Measurements from ENCODE around the gene MNT. TPM values are rescaled to one million over a fixed set of nuclear protein-coding genes. Genes with fewer than 3 reads are reported as not detected.

The MNT gene
- total and polyA plus RNA-seq, 2 experiments from 2014 or later = 5.7 to 6.4 TPM

DNA sequence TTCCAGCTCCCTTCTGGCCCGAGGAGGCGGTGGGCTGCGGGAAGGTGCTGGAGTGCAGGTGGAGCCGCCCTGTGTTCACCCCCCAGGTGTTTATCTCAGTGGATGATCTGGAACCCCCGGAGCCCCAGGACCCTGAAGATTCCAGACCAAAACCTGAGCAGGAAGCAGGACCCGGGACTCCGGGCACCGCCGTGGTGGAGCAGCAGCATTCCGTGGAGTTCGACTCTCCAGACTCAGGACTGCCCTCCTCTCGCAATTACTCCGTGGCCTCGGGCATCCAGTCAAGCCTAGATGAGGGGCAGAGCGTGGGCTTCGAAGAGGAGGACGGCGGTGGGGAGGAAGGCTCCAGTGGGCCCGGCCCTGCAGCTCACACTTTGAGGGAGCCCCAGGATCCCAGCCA is 25.5 kb downstream of the MNT start (continued):
- TF ChIP-seq, protein P1, sequence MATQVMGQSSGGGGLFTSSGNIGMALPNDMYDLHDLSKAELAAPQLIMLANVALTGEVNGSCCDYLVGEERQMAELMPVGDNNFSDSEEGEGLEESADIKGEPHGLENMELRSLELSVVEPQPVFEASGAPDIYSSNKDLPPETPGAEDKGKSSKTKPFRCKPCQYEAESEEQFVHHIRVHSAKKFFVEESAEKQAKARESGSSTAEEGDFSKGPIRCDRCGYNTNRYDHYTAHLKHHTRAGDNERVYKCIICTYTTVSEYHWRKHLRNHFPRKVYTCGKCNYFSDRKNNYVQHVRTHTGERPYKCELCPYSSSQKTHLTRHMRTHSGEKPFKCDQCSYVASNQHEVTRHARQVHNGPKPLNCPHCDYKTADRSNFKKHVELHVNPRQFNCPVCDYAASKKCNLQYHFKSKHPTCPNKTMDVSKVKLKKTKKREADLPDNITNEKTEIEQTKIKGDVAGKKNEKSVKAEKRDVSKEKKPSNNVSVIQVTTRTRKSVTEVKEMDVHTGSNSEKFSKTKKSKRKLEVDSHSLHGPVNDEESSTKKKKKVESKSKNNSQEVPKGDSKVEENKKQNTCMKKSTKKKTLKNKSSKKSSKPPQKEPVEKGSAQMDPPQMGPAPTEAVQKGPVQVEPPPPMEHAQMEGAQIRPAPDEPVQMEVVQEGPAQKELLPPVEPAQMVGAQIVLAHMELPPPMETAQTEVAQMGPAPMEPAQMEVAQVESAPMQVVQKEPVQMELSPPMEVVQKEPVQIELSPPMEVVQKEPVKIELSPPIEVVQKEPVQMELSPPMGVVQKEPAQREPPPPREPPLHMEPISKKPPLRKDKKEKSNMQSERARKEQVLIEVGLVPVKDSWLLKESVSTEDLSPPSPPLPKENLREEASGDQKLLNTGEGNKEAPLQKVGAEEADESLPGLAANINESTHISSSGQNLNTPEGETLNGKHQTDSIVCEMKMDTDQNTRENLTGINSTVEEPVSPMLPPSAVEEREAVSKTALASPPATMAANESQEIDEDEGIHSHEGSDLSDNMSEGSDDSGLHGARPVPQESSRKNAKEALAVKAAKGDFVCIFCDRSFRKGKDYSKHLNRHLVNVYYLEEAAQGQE (IDR thresholded peaks at IDR 0.05; ENCODE audit: unreplicated experiment) = no peak
- TF ChIP-seq CTCF (conservative IDR thresholded peaks at IDR 0.05; ENCODE audit: low read depth in 2 of 2) = no peak

DNA sequence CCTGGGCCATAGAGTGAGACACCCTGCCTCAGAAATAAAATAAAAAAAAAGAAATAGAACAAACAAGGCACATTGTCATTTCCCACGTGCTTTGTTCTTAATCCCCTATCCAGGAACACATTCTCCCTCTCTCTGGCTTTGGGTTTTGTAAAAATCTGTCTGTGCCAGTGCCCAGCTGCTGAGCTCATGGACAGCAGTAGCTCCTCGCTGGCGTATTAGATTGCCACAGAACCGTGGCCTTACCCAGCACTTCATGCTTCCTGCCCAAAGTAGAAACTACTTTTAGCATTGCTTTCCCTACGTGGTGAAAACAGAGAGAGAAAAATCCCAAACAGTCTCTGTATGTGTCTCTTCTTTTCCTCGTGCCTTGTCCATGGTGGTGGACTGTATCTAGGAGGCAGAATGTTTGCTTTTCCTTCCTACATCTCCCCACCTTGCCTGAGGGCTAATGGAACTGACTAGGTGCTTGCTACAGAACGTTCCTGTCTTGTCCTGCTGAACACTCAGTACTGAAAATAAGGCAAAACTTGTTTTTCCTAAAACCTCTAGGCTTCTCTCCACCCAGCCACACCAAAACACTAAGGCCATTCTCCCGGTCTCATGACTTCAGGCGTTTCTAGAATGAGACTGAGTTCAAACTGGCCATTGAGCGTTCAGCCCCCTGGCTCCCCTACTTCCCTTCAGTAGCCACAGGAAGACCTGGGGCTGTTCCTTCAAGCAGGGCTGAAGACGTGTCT is 26.1 kb downstream of the MNT start:
- H3K27me3 ChIP-seq (ENCODE audit: insufficient read depth) = no peaks in the 10 kb centered on the region
- peaks cover 11% of the 10 kb centered on the region for H3K4me1 Mint-ChIP-seq
- H4K20me1 ChIP-seq (replicated peaks; ENCODE audit: insufficient read depth) = no peaks in the 10 kb centered on the region; the same call in 1 of the 2 replicates
- 0 out of 2 replicates have a peak, but pooled peaks cover 3% of the 10 kb centered on the region for H3F3A ChIP-seq (replicated peaks; ENCODE audit: low read depth)
- H3K4me3 Mint-ChIP-seq = no peak overlapping the region
- no peaks in the 10 kb centered on the region for H3K36me3 ChIP-seq (ENCODE audit: insufficient read depth)
- no peak overlapping the region for H3K4me3 ChIP-seq
- DNase-seq (ENCODE audit: low spot score) = no peak
- H3K4me2 ChIP-seq = no peak overlapping the region
- H3K9me2 ChIP-seq (ENCODE audit: insufficient read depth) = no peaks in the 10 kb centered on the region
- no peak overlapping the region for H2AFZ ChIP-seq
- no peaks in the 10 kb centered on the region for H3K9me3 Mint-ChIP-seq
- H3K36me3 Mint-ChIP-seq (ENCODE audit: low read depth) = peaks cover 32% of the 10 kb centered on the region
- no peak overlapping the region for H3K27ac ChIP-seq (ENCODE audit: low read depth)
- H3K4me1 ChIP-seq (ENCODE audit: insufficient read depth) = no peaks in the 10 kb centered on the region
- H3K27ac Mint-ChIP-seq = no peak overlapping the region; the same call in 1 of the 2 replicates
- H3K27me3 Mint-ChIP-seq (ENCODE audit: insufficient read depth, low read depth, poor library complexity) = peaks cover 16% of the 10 kb centered on the region
- H3K79me2 ChIP-seq (replicated peaks; ENCODE audit: insufficient read depth) = no peaks in the 10 kb centered on the region
- no peak for ATAC-seq
- TF ChIP-seq CTCF (conservative IDR thresholded peaks at IDR 0.05; ENCODE audit: low read depth in 2 of 2) (no peak), EZH2 (IDR thresholded peaks at IDR 0.05; ENCODE audit: low read depth, unreplicated experiment) (no peak), ZNF114 (CRISPR knock-in tag; IDR thresholded peaks at IDR 0.05) (no peak), ETS1 (IDR thresholded peaks at IDR 0.05) (no peak), STAT1 (IDR thresholded peaks at IDR 0.05; ENCODE audit: unreplicated experiment) (no peak), JUNB (IDR thresholded peaks at IDR 0.05; ENCODE audit: unreplicated experiment) (no peak), ZNF331 (CRISPR knock-in tag; IDR thresholded peaks at IDR 0.05; ENCODE audit: low read depth) (no peak)
- TF ChIP-seq, protein P1 (IDR thresholded peaks at IDR 0.05; ENCODE audit: unreplicated experiment) = no peak
